GM13976 (cell line): ENCODE measurements around the gene EDNRA.

Experiments used
- DNase-seq: peaks from one replicate; pipeline ENCODE4 v3.0.0; 2012; ENCODE audit warnings: low spot score
- in situ Hi-C: fragments of 300-500 bp; cut with MboI; formaldehyde crosslinking; loops from one replicate; pipeline ENCODE4 v1.12.0; 2022; ENCODE audit warnings: low sequenced_read_pairs, mixed read lengths, inconsistent platforms; ENCODE audit not compliant: unreplicated experiment
- TF ChIP-seq, protein P1 (sequence below): IDR thresholded peaks from 2 replicates; pipeline ENCODE4 v1.5.1; 2012; ENCODE audit warnings: borderline replicate concordance, mild to moderate bottlenecking; ENCODE audit not compliant: insufficient read depth; ENCODE audit errors: extremely low read depth, missing control alignments, control extremely low read depth

Gene EDNRA

DNA sequence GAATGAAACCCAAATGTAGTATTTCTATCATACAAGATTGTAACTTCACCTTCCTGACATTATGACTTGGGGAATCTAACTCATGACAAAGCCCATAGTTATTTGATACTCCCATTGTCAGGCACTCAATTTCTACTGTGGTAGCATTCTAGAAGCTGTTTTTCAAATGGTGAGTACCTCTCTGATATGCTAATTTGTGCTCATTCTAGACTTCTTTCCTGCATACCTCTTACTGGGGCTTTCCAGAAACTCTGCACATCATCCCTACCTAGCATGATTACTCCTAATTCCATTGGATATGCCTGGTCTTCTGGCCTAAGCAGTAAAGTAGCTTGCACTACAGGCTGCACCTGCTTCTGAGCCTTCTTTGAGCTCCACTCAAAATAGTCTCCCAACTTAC is 85.9 kb downstream of the EDNRA start:
- DNase-seq, result no peak
- TF ChIP-seq, protein P1, sequence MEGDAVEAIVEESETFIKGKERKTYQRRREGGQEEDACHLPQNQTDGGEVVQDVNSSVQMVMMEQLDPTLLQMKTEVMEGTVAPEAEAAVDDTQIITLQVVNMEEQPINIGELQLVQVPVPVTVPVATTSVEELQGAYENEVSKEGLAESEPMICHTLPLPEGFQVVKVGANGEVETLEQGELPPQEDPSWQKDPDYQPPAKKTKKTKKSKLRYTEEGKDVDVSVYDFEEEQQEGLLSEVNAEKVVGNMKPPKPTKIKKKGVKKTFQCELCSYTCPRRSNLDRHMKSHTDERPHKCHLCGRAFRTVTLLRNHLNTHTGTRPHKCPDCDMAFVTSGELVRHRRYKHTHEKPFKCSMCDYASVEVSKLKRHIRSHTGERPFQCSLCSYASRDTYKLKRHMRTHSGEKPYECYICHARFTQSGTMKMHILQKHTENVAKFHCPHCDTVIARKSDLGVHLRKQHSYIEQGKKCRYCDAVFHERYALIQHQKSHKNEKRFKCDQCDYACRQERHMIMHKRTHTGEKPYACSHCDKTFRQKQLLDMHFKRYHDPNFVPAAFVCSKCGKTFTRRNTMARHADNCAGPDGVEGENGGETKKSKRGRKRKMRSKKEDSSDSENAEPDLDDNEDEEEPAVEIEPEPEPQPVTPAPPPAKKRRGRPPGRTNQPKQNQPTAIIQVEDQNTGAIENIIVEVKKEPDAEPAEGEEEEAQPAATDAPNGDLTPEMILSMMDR, result no peak
- in situ Hi-C loops, result no loop called here

DNA sequence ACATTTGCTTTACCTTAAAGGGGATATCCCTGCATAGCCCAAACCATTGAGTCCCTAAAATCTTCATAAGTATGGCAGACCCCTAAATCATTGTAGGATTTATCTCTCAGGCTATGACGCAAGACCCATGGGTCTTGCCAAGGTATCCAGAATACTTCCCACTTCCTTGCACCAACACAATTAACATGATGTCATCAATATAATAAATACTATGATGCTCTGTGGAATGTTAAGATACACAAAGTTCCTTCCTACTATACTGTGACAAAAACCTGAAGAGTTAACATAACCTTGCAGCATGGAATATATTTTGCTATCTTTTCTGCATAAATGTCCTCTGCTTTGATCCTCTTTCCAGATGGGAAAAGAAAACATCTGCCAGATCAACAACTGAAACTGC is 86.4 kb downstream of the EDNRA start:
- in situ Hi-C loops, result no loop called here
- DNase-seq, result no peak
- TF ChIP-seq, protein P1, result no peak

DNA sequence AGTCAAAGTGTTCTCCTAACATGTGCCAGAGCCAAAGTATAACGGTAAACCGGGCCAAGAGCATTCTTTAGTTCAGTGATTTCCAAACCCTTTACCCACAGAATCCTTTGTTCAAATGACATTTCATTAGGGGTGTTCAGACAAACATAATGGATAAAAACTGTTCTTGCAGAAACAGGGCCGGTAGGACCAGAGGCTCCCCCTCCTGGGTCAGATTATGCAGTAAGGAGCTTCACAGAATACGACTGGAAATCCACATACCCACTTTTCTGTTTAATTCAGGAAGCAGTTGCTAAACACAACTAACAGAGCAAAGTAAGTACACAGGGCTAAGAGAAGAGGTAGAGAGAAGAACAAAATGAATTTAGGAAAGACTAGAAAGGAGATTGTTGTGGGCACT is 89.7 kb downstream of the EDNRA start:
- no peak for DNase-seq
- in situ Hi-C loops, result no loop called here
- TF ChIP-seq, protein P1, result no peak

DNA sequence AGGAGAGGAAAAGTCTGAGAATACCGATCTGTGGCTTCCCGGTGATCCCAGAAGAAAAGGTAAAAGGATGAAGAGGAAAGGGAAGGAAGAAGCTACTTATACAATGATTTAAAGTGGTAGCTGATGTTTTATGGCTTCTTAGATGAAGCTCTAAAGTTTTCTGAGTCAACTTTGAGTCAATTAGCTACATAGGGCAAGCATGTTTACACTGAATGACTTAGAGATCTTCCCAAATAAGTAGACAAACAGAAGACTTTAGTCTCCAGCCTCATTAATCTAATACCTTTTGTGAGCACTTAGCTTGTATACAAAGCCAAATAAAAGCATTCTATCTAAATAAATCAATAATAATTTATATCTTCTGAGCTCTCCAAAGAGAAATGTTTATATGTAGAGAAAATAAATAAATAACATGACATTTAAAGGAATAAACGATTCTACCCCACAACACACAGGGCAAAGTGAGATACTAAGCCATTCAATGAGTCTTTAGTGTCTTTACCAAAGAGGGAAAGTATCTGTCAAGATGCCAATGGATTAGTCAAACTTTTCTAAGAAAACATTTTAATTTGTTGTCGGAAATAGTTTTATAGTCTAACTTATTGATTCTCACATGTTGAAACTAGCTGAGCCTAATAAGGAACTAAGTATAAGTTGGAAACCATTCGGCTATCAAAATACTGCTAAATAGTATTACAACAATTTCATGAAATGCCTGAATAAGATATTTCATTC is 90.3 kb downstream of the EDNRA start:
- TF ChIP-seq, protein P1, result no peak
- in situ Hi-C loops, result no loop called here
- no peak for DNase-seq

DNA sequence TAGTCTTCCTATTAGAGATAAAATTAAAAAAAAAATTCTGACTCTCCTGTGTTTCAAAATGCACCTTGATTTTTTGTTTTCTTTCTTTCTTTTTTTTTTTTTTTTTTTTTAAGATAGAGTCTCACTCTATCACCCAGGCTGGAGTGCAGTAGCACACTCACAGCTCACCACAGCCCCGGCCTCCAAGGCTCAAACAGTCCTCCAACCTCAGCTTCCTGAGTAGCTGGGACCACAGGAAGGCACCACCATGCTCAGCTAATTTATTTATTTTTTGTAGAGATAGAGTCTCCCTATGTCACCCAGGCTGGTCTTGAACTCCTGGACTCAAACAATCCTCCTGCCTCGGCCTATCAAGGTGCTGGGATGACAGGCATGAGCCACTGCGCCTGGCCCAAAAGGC is 95.2 kb downstream of the EDNRA start:
- no peak for DNase-seq
- TF ChIP-seq, protein P1, result no peak
- in situ Hi-C loops, result loop anchor here (25.0 kb wide), 1 partner anchor 414 kb away; no protein-coding TSS in a partner anchor

DNA sequence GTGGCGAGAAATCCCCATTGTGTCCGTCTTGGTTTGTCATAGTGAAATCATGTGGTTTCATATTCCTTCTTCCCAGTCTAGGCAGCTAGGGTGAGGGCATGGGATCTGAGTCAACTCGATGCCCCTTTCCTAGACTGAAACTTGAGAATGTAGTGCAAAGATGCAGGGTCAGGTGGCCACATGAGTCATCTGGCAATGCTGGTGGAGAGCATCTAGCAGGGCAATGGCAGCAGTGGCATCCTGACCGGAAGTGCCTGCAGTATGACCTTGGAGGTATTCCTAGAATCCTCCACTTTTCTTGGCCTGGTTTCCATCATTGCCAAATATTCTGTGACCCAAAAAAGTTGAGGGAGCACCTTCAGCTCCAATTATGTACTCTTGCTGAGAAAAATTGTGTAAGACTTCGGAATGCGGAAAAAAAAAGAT is 97.2 kb downstream of the EDNRA start:
- TF ChIP-seq, protein P1, result no peak
- DNase-seq, result no peak
- in situ Hi-C loops, result loop anchor here (25.0 kb wide), 1 partner anchor 416 kb away; no protein-coding TSS in a partner anchor
